ENCODE measurements around the gene MPND. TPM values are rescaled to one million over a fixed set of nuclear protein-coding genes. Genes with fewer than 3 reads are reported as not detected.

The MPND gene
- total RNA-seq, 2 donors from 2014 or later, result 5.8 to 10.8 TPM

DNA sequence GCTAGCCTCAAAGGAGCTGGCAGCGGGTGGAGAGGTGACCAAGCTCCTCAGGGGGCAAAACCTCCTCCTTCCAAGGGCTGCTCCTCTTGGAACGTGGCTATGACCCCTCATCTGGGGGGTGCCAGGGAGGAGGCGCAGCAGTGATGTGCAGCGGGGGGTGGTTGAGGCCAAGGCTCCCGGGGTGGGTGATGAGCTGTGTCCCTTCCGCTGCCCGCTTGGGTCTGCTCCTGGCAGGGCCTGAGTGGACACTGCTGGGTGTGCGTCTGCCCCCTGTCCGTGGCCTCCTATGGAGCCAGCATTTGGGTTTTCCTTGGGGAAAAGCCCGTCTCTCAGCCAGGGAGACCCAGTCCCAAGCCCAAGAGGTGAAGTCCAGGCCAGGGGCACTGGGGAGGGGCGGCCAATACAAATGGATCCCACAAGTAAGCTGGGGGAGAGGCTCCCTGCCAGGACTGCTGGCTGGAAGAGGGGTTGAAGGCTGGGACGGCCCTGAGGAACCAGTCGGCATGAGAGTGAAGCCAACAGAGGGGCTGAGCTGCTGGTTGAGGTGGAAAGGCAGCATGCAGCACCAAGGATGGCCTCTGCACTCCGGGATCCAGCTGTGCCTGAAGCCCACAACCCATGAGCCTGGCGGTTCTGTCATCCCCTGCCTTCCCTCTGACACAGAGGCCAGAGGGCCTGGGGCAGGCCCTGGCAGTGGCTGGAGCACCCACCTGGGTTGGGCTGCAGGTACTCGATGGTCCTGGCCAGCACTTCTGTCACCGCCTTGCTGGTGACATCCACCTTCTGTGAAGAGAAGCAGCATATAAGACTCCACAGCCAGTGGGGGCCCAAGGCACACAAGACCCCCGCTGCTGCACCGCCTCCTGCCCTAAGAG is 22.7 kb downstream of the MPND start:
- Histone ChIP-seq H3K36me3 (peaks cover 44% of the 10 kb centered on the region), H3K27ac (no peak overlapping the region), H3K4me3 (no peak overlapping the region), H3K9me3 (no peaks in the 10 kb centered on the region), H3K4me1 (ENCODE audit: control insufficient read depth in 1 of 2, low read depth in 2 of 2) (peaks cover 18 to 31% of the 10 kb centered on the region in 2 donors), H3K27me3 (replicated peaks; ENCODE audit: insufficient read depth) (no peaks in the 10 kb centered on the region)
- DNase-seq (ENCODE audit: low spot score) (no peak), ATAC-seq (ENCODE audit: insufficient number of reproducible peaks, low FRiP score, low read depth) (no peak)
- TF ChIP-seq, protein P1, sequence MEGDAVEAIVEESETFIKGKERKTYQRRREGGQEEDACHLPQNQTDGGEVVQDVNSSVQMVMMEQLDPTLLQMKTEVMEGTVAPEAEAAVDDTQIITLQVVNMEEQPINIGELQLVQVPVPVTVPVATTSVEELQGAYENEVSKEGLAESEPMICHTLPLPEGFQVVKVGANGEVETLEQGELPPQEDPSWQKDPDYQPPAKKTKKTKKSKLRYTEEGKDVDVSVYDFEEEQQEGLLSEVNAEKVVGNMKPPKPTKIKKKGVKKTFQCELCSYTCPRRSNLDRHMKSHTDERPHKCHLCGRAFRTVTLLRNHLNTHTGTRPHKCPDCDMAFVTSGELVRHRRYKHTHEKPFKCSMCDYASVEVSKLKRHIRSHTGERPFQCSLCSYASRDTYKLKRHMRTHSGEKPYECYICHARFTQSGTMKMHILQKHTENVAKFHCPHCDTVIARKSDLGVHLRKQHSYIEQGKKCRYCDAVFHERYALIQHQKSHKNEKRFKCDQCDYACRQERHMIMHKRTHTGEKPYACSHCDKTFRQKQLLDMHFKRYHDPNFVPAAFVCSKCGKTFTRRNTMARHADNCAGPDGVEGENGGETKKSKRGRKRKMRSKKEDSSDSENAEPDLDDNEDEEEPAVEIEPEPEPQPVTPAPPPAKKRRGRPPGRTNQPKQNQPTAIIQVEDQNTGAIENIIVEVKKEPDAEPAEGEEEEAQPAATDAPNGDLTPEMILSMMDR (IDR thresholded peaks at IDR 0.05), result no peak

DNA sequence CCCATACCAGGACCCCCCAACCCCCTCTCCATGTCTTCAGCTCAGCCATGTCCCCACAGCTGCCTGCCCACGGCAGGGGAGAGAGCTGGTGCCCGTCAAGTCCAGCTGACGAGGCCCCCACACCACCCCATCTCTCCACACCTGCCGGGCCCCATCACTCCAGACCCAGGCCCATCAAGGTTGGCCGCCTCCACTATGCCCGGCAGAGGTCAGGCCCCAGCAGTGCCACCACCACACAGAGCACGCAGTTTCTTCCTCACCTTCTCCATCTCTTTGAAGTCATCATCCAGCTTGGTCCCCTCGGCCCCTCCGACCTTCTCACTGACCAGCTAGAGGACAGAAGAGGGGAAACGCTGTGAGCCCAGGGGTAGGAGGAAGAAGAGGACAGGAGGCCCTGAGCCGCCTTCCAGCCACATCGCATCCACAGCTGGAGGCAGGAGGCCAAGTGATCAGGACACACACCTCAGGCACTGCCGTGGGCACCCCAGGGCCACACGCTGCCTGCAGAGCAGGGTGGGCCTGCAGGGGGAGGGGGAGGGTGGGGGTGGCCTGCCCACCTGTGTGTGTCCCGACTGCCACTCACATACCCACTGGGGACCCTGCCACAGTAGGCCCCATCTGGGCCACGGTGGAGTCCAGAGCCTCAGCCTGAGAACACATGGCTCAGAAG is 23.4 kb downstream of the MPND start:
- H3K27me3 ChIP-seq (replicated peaks; ENCODE audit: insufficient read depth), result no peaks in the 10 kb centered on the region
- H3K36me3 ChIP-seq, result peaks cover 38% of the 10 kb centered on the region
- peaks cover 18 to 39% of the 10 kb centered on the region in 2 donors for H3K4me1 ChIP-seq (ENCODE audit: control insufficient read depth in 1 of 2, low read depth in 2 of 2)
- no peaks in the 10 kb centered on the region for H3K9me3 ChIP-seq
- DNase-seq (ENCODE audit: low spot score) (no peak), ATAC-seq (ENCODE audit: insufficient number of reproducible peaks, low FRiP score, low read depth) (no peak)
- TF ChIP-seq, protein P1 (IDR thresholded peaks at IDR 0.05), result no peak
- no peak overlapping the region for H3K27ac ChIP-seq
- no peak overlapping the region for H3K4me3 ChIP-seq

DNA sequence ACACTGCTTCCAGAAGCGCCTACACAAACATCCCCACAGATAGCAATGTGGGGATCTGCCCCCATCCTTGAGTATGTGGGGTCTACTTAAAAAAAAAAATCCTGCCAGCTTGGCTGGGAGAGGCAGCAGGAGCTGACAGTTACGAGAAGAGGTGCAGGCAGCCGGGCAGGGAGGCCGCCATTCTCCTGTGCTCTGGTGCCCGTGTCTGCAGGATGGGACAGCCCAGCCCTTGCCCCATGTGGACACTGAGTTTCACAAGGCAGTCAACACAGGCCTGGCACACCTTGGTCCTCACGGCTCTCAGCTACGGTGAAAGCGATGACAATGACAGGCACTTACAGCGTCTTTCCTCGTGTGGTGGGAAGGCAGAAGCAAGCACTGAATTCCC is 24.0 kb downstream of the MPND start:
- Histone ChIP-seq H3K27me3 (replicated peaks; ENCODE audit: insufficient read depth) (no peaks in the 10 kb centered on the region), H3K9me3 (no peaks in the 10 kb centered on the region), H3K4me3 (no peak overlapping the region), H3K27ac (no peak overlapping the region), H3K4me1 (ENCODE audit: control insufficient read depth in 1 of 2, low read depth in 2 of 2) (peaks cover 18 to 44% of the 10 kb centered on the region in 2 donors), H3K36me3 (peaks cover 33% of the 10 kb centered on the region)
- ATAC-seq (ENCODE audit: insufficient number of reproducible peaks, low FRiP score, low read depth) (no peak), DNase-seq (ENCODE audit: low spot score) (no peak)
- TF ChIP-seq, protein P1 (IDR thresholded peaks at IDR 0.05), result no peak

DNA sequence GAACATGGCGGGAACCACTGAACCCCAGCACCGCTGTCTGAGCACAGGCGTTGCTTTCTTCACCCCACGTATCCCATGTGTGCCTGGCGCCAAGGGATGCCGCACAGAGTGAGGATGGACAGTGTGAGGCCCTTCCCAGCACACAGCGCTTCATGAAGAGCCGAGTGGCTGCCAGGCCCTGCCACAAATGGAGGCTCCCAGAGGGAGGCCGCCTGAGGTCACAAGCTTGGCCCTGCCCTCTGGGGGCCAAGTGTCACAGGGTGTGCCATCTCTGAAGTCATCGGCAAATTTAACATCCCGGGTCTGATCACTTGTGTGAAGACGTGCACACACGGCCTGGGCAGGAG is 24.4 kb downstream of the MPND start:
- ATAC-seq (ENCODE audit: insufficient number of reproducible peaks, low FRiP score, low read depth), result no peak
- H3K4me1 ChIP-seq (ENCODE audit: control insufficient read depth in 1 of 2, low read depth in 2 of 2), result peaks cover 21 to 48% of the 10 kb centered on the region in 2 donors
- TF ChIP-seq, protein P1 (IDR thresholded peaks at IDR 0.05), result no peak

DNA sequence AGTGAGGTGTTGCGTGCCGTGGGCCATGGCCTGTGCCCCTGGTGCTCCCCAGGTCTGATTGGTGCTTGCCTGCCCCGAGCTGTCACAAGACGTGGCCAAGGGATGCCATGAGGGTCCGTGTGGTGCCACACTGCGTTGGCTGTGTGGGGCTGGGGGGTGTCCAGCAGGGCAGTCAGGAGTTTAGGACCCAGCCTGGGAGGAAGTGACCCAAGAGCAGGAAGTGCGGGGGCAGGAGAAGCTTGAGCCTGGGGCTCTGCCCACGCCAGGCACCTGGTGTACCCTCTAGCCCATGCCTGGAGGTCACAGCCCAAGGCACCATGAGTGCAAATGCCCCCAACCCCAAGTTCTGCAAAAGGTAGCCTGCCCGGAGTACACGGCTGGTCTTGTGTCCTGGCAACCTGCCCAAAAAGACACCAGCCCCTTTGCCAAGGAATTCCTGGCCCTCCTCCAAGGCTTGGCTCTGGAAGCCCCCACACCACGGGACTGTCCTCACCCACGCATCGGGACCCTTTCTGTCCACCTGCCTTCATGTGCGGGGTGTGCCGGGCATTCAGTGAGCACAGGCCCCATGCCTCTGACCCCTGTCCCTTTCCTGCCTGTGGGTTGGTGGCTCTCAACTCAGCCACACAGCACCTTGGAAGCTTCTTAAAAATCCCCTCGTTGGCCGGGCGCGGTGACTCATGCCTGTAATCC is 24.9 kb downstream of the MPND start:
- peaks cover 25% of the 10 kb centered on the region for H3K36me3 ChIP-seq
- H3K4me1 ChIP-seq (ENCODE audit: control insufficient read depth in 1 of 2, low read depth in 2 of 2), result peaks cover 26 to 53% of the 10 kb centered on the region in 2 donors
- DNase-seq (ENCODE audit: low spot score) (no peak), ATAC-seq (ENCODE audit: insufficient number of reproducible peaks, low FRiP score, low read depth) (no peak)
- H3K9me3 ChIP-seq, result no peaks in the 10 kb centered on the region
- no peak overlapping the region for H3K27ac ChIP-seq
- TF ChIP-seq, protein P1 (IDR thresholded peaks at IDR 0.05), result no peak
- no peak overlapping the region for H3K4me3 ChIP-seq
- H3K27me3 ChIP-seq (replicated peaks; ENCODE audit: insufficient read depth), result no peaks in the 10 kb centered on the region

More for the DNA sequence above, 24.4 kb downstream of the MPND start:
- H3K9me3 ChIP-seq, result no peaks in the 10 kb centered on the region
- H3K27ac ChIP-seq, result no peak overlapping the region
- H3K36me3 ChIP-seq, result peaks cover 30% of the 10 kb centered on the region
- DNase-seq (ENCODE audit: low spot score), result no peak
- no peaks in the 10 kb centered on the region for H3K27me3 ChIP-seq (replicated peaks; ENCODE audit: insufficient read depth)
- H3K4me3 ChIP-seq, result no peak overlapping the region

All from thoracic aorta (tissue), 2 donors.